HG03342 (cell line): Measurements from ENCODE around the gene FGL2.
"Not testable (repeated sequence)": the region's sequence is repeated elsewhere in the genome, so short reads cannot be mapped to it uniquely, and the experiment has no call there.

Experiments
- ATAC-seq: cut with Tn5 transposase; IDR thresholded peaks from one replicate; pipeline ENCODE4 v1.9.1; 2021; ENCODE audit warnings: mild to moderate bottlenecking, moderate library complexity; ENCODE audit not compliant: unreplicated experiment

FGL2 gene

GRCh38 chr7:77171073-77171472, 28.5 kb downstream of the FGL2 start:
- ATAC-seq: not testable (repeated sequence)

GRCh38 chr7:77157446-77157845, 42.2 kb downstream of the FGL2 start:
- ATAC-seq: peak; percentile 57

GRCh38 chr7:77157034-77157433, 42.6 kb downstream of the FGL2 start:
- peak; percentile 66 for ATAC-seq

- ATAC-seq: not testable (repeated sequence)
Observed at GRCh38 chr7:77155601-77156377, 43.8 kb downstream of the FGL2 start.

GRCh38 chr7:77154917-77155464, 44.6 kb downstream of the FGL2 start:
- ATAC-seq: peak; percentile 61

- not testable (repeated sequence) for ATAC-seq
Observed at GRCh38 chr7:77152232-77152631, 47.4 kb downstream of the FGL2 start.
